Measurements from ENCODE around the gene DESI1. TPM values are rescaled to one million over a fixed set of nuclear protein-coding genes. Genes with fewer than 3 reads are reported as not detected.
A peak's percentile ranks its signal among the peaks of the same experiment; 100 is the strongest.

DESI1 gene
- total RNA-seq, 6 donors from 2014 or later = 28.2 to 41.5 (median 31.1) TPM

GRCh38 chr22:41571786-41572185, 49.1 kb downstream of the DESI1 start:
- Histone ChIP-seq H3K36me3 (peaks cover 0 to 21% (median 14%) of the 10 kb centered on the region in 4 donors), H3K27me3 (no peaks in the 10 kb centered on the region), H3K27ac (no peak overlapping the region), H3K4me3 (no peak overlapping the region), H3K9me3 (no peaks in the 10 kb centered on the region), H3K4me1 (peaks cover 0 to 6% (median 0%) of the 10 kb centered on the region in 4 donors)
- ATAC-seq (ENCODE audit: low FRiP score in 2 of 2) (no peak), DNase-seq (no peak)
- 91 to 92% methylated on average over 4 to 12 of the region's 14 CpGs for WGBS, 2 donors
- TF ChIP-seq EP300 (IDR thresholded peaks at IDR 0.05) (no peak), CTCF (IDR thresholded peaks at IDR 0.05) (no peak), POLR2AphosphoS5 (IDR thresholded peaks at IDR 0.05) (no peak), POLR2A (IDR thresholded peaks at IDR 0.05) (no peak)

GRCh38 chr22:41570221-41570620, 50.6 kb downstream of the DESI1 start:
- Histone ChIP-seq H3K4me3 (no peak overlapping the region), H3K9me3 (no peaks in the 10 kb centered on the region), H3K4me1 (peaks cover 0 to 7% (median 2%) of the 10 kb centered on the region in 4 donors), H3K36me3 (peaks cover 0 to 7% (median 0%) of the 10 kb centered on the region in 4 donors), H3K27ac (no peak overlapping the region), H3K27me3 (no peaks in the 10 kb centered on the region)
- WGBS, 2 donors = 59 to 75% methylated on average over 3 of the region's 3 CpGs
- ATAC-seq (ENCODE audit: low FRiP score in 2 of 2) (no peak), DNase-seq (no peak)
- no peak for TF ChIP-seq POLR2A (IDR thresholded peaks at IDR 0.05)
- no peak for TF ChIP-seq POLR2AphosphoS5 (IDR thresholded peaks at IDR 0.05)
- no peak for TF ChIP-seq CTCF (IDR thresholded peaks at IDR 0.05)
- TF ChIP-seq EP300 (IDR thresholded peaks at IDR 0.05) = no peak

GRCh38 chr22:41568811-41569210, 52.0 kb downstream of the DESI1 start:
- Histone ChIP-seq H3K27ac (no peak overlapping the region), H3K27me3 (no peaks in the 10 kb centered on the region), H3K9me3 (no peaks in the 10 kb centered on the region), H3K4me3 (no peak overlapping the region), H3K4me1 (peaks cover 0 to 7% (median 2%) of the 10 kb centered on the region in 4 donors), H3K36me3 (no peaks in the 10 kb centered on the region)
- ATAC-seq (ENCODE audit: low FRiP score in 2 of 2) = no peak
- TF ChIP-seq CTCF (IDR thresholded peaks at IDR 0.05) (no peak), POLR2AphosphoS5 (IDR thresholded peaks at IDR 0.05) (no peak), POLR2A (IDR thresholded peaks at IDR 0.05) (no peak), EP300 (IDR thresholded peaks at IDR 0.05) (no peak)
- no peak for DNase-seq
- WGBS, 2 donors = 77 to 93% methylated on average over 6 to 7 of the region's 7 CpGs

- Histone ChIP-seq H3K27ac (peak overlapping the region in 1 of 4 donors; percentile 8), H3K27me3 (no peaks in the 10 kb centered on the region), H3K4me1 (peaks cover 0 to 7% (median 2%) of the 10 kb centered on the region in 4 donors), H3K9me3 (no peaks in the 10 kb centered on the region), H3K36me3 (no peaks in the 10 kb centered on the region), H3K4me3 (no peak overlapping the region)
- ATAC-seq (ENCODE audit: low FRiP score in 2 of 2) (no peak), DNase-seq (no peak)
- WGBS, 2 donors = 61 to 76% methylated on average over 3 of the region's 3 CpGs
- TF ChIP-seq POLR2A (IDR thresholded peaks at IDR 0.05) = no peak
- no peak for TF ChIP-seq POLR2AphosphoS5 (IDR thresholded peaks at IDR 0.05)
- no peak for TF ChIP-seq EP300 (IDR thresholded peaks at IDR 0.05)
- no peak for TF ChIP-seq CTCF (IDR thresholded peaks at IDR 0.05)
Measured at GRCh38 chr22:41567512-41567768, 53.4 kb downstream of the DESI1 start.

GRCh38 chr22:41565403-41566054, 55.3 kb downstream of the DESI1 start:
- no peak overlapping the region for H3K4me3 ChIP-seq
- WGBS, 2 donors = 71 to 72% methylated on average over 4 to 8 of the region's 8 CpGs
- ATAC-seq (ENCODE audit: low FRiP score in 2 of 2) (peak in 1 of 2 donors; percentile 63), DNase-seq (peak in 1 of 2 donors; percentile 30)
- no peak for TF ChIP-seq POLR2AphosphoS5 (IDR thresholded peaks at IDR 0.05)
- TF ChIP-seq EP300 (IDR thresholded peaks at IDR 0.05) = no peak
- TF ChIP-seq CTCF (IDR thresholded peaks at IDR 0.05) = no peak
- TF ChIP-seq POLR2A (IDR thresholded peaks at IDR 0.05) = no peak
- no peaks in the 10 kb centered on the region for H3K36me3 ChIP-seq
- H3K27me3 ChIP-seq = no peaks in the 10 kb centered on the region
- H3K9me3 ChIP-seq = no peaks in the 10 kb centered on the region
- H3K27ac ChIP-seq = peak overlapping the region in 2 of 4 donors; percentile 8 to 9
- peaks cover 0 to 7% (median 2%) of the 10 kb centered on the region in 4 donors for H3K4me1 ChIP-seq

Measured in upper lobe of left lung (tissue), 6 donors.